Breast epithelium (tissue), 4 donors: Measurements from ENCODE around the gene OPCML. TPM values are rescaled to one million over a fixed set of nuclear protein-coding genes. Genes with fewer than 3 reads are reported as not detected.

Experiments
- DNase-seq, 2 donors: peaks; one replicate each; pipeline ENCODE4 v3.0.0-alpha.2; 2019; ENCODE audit warnings: low spot score in 2 of 2
- H3K27ac ChIP-seq, 2 donors: fragments of 200-600 bp; sonication (generic) in 1 of 2; one replicate each; pipeline ENCODE4 v1.5.1; 2016 to 2019; ENCODE audit warnings: mild to moderate bottlenecking in 1 of 2
- H3K27me3 ChIP-seq, 2 donors: fragments of 200-600 bp; sonication (generic) in 1 of 2; one replicate each; pipeline versions ENCODE4 v1.5.1 to v1.6.0; 2017 to 2019; ENCODE audit warnings: control low read depth in 1 of 2, mild to moderate bottlenecking in 1 of 2
- H3K36me3 ChIP-seq: fragments of 200-600 bp; one replicate; pipeline ENCODE4 v1.5.1; 2019
- H3K4me1 ChIP-seq, 2 donors: fragments of 200-600 bp; sonication (generic); one replicate each; pipeline ENCODE4 v1.5.1; 2016 to 2019; ENCODE audit warnings: control low read depth in 1 of 2
- H3K4me3 ChIP-seq, 3 donors: fragments of 200-600 bp; sonication (generic); 1 replicate in 2 of 3; 2 replicates in 1 of 3; pipeline ENCODE4 v1.5.1; 2016 to 2019; ENCODE audit warnings: mild to moderate bottlenecking in 3 of 3, moderate library complexity in 2 of 3
- H3K9me3 ChIP-seq, 2 donors: fragments of 200-600 bp; sonication (generic) in 1 of 2; one replicate each; pipeline ENCODE4 v1.5.1; 2016 to 2019; ENCODE audit warnings: control low read depth in 1 of 2
- POLR2A ChIP-seq: fragments of 450-650 bp; IDR thresholded peaks from one replicate; pipeline ENCODE4 v1.6.1; 2016; ENCODE audit warnings: antibody characterized with exemption, mild to moderate bottlenecking, moderate library complexity
- POLR2AphosphoS5 ChIP-seq, 3 donors: sonication (generic); formaldehyde crosslinking; IDR thresholded peaks; one replicate each; pipeline ENCODE4 v1.6.1; 2017; ENCODE audit warnings: antibody characterized with exemption in 3 of 3
- intact Hi-C: fragments of 100-400 bp; cut with DNase I; formaldehyde crosslinking; loops from one replicate; pipeline ENCODE4 v1.15.1; 2023; ENCODE audit warnings: low total_unique reads
- total RNA-seq, 3 donors: library from RNA; depleted of rRNA; stranded (reverse); fragments of >200 nt; gene quantifications; one replicate each; pipeline ENCODE4 v1.1.0, GENCODE V29; 2016
- TF ChIP-seq, protein P1 (sequence below), 3 donors: fragments of 450-650 bp; IDR thresholded peaks; one replicate each; pipeline ENCODE4 v1.5.1; 2016 to 2017; ENCODE audit warnings: antibody characterized with exemption in 3 of 3, mild to moderate bottlenecking in 3 of 3, moderate library complexity in 3 of 3

The OPCML gene
- total RNA-seq, 3 donors from 2014 or later = not detected

DNA sequence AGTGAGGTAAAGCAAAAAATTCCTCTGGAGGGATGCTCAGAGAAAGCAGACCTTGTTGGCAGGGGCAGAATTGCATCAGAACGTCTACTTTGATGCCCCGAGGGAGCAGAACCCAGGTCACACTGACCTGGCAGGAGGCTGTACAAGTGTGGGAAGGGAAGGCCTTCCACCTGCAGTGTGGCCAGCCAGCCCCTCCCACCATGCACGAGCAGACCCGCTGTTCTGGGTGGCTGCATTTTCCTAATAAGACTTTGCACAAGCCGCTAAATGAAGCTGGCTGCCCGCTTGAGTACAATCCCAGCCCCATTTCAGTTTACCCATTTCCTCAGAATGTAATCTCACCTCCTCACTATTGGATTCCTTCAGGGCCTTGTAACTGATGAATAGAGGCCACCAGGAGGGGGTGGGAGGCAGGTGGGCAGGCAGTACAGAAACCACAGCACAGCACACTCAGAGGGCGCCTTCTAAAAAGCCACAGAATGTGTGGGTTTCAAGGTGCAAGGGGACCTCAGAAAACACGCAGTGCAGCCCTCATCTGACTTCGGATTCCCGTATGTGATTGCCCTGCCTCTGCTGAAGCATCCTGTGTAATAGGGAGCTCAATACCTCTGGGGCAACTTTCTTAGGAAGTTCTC, 316.6 kb downstream of the OPCML start:
- no peak for DNase-seq
- no peaks in the 10 kb centered on the region for H3K9me3 ChIP-seq
- TF ChIP-seq POLR2A = no peak
- no peak for TF ChIP-seq POLR2AphosphoS5 (IDR thresholded peaks at IDR 0.05)
- TF ChIP-seq, protein P1, sequence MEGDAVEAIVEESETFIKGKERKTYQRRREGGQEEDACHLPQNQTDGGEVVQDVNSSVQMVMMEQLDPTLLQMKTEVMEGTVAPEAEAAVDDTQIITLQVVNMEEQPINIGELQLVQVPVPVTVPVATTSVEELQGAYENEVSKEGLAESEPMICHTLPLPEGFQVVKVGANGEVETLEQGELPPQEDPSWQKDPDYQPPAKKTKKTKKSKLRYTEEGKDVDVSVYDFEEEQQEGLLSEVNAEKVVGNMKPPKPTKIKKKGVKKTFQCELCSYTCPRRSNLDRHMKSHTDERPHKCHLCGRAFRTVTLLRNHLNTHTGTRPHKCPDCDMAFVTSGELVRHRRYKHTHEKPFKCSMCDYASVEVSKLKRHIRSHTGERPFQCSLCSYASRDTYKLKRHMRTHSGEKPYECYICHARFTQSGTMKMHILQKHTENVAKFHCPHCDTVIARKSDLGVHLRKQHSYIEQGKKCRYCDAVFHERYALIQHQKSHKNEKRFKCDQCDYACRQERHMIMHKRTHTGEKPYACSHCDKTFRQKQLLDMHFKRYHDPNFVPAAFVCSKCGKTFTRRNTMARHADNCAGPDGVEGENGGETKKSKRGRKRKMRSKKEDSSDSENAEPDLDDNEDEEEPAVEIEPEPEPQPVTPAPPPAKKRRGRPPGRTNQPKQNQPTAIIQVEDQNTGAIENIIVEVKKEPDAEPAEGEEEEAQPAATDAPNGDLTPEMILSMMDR (IDR thresholded peaks at IDR 0.05) = no peak

GRCh38 chr11:133214646-133215045, 317.7 kb downstream of the OPCML start:
- Histone ChIP-seq H3K9me3 (no peaks in the 10 kb centered on the region), H3K27me3 (peaks cover 0 to 7% of the 10 kb centered on the region in 2 donors), H3K4me3 (no peak overlapping the region), H3K4me1 (no peaks in the 10 kb centered on the region), H3K36me3 (no peaks in the 10 kb centered on the region), H3K27ac (no peak overlapping the region)
- TF ChIP-seq POLR2AphosphoS5 (IDR thresholded peaks at IDR 0.05) (no peak), POLR2A (no peak)
- TF ChIP-seq, protein P1 (IDR thresholded peaks at IDR 0.05) = no peak
- DNase-seq = no peak
- intact Hi-C loops = no loop called here

More for the DNA sequence above, 316.6 kb downstream of the OPCML start:
- no peaks in the 10 kb centered on the region for H3K4me1 ChIP-seq
- intact Hi-C loops = no loop called here
- H3K36me3 ChIP-seq = no peaks in the 10 kb centered on the region
- H3K4me3 ChIP-seq = no peak overlapping the region
- no peak overlapping the region for H3K27ac ChIP-seq
- H3K27me3 ChIP-seq = peaks cover 0 to 7% of the 10 kb centered on the region in 2 donors

- intact Hi-C loops = no loop called here
- DNase-seq = no peak
- Histone ChIP-seq H3K4me1 (no peaks in the 10 kb centered on the region), H3K36me3 (no peaks in the 10 kb centered on the region), H3K27ac (no peak overlapping the region), H3K27me3 (peaks cover 0 to under 1% of the 10 kb centered on the region in 2 donors), H3K4me3 (no peak overlapping the region), H3K9me3 (no peaks in the 10 kb centered on the region)
- TF ChIP-seq, protein P1 (IDR thresholded peaks at IDR 0.05) = no peak
- TF ChIP-seq POLR2AphosphoS5 (IDR thresholded peaks at IDR 0.05) = no peak
- TF ChIP-seq POLR2A = no peak
Observed at GRCh38 chr11:133212201-133212600, 320.1 kb downstream of the OPCML start.

GRCh38 chr11:133207995-133208394, 324.3 kb downstream of the OPCML start:
- H3K36me3 ChIP-seq = no peaks in the 10 kb centered on the region
- DNase-seq = no peak
- no peak overlapping the region for H3K4me3 ChIP-seq
- H3K9me3 ChIP-seq = no peaks in the 10 kb centered on the region
- H3K27ac ChIP-seq = no peak overlapping the region
- no peak for TF ChIP-seq POLR2A
- no peak for TF ChIP-seq POLR2AphosphoS5 (IDR thresholded peaks at IDR 0.05)
- TF ChIP-seq, protein P1 (IDR thresholded peaks at IDR 0.05) = no peak
- H3K27me3 ChIP-seq = no peaks in the 10 kb centered on the region
- intact Hi-C loops = no loop called here
- no peaks in the 10 kb centered on the region for H3K4me1 ChIP-seq

- no peaks in the 10 kb centered on the region for H3K4me1 ChIP-seq
- no peaks in the 10 kb centered on the region for H3K27me3 ChIP-seq
- no peak overlapping the region for H3K27ac ChIP-seq
- no peaks in the 10 kb centered on the region for H3K36me3 ChIP-seq
- H3K9me3 ChIP-seq = no peaks in the 10 kb centered on the region
- intact Hi-C loops = no loop called here
- no peak for DNase-seq
- no peak overlapping the region for H3K4me3 ChIP-seq
- TF ChIP-seq POLR2AphosphoS5 (IDR thresholded peaks at IDR 0.05) (no peak), POLR2A (no peak)
- TF ChIP-seq, protein P1 (IDR thresholded peaks at IDR 0.05) = no peak
Observed at GRCh38 chr11:133206313-133207005, 325.8 kb downstream of the OPCML start.
